HG03095 (cell line): ENCODE data around the gene CFTR.

ENCODE experiments used
- ATAC-seq: cut with Tn5 transposase; IDR thresholded peaks from one replicate; pipeline ENCODE4 v1.9.1; 2021; ENCODE audit warnings: moderate library complexity; ENCODE audit not compliant: unreplicated experiment

Gene CFTR

GRCh38 chr7:117582219-117582704 lies 102.4 kb downstream of the CFTR start:
- no peak for ATAC-seq

DNA sequence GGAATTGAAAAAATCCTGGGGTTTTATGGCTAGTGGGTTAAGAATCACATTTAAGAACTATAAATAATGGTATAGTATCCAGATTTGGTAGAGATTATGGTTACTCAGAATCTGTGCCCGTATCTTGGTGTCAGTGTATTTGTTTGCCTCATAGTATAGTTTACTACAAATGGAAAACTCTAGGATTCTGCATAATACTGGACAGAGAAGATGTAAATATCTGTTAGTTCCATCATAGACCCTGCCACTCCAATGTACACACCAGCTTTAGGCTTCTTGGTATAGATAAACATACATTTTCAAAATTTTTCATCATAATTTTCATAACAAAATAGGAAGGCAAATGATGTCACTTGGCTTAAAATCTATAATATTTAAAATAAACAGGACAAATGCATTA lies 108.1 kb downstream of the CFTR start:
- peak; percentile 10 for ATAC-seq

DNA sequence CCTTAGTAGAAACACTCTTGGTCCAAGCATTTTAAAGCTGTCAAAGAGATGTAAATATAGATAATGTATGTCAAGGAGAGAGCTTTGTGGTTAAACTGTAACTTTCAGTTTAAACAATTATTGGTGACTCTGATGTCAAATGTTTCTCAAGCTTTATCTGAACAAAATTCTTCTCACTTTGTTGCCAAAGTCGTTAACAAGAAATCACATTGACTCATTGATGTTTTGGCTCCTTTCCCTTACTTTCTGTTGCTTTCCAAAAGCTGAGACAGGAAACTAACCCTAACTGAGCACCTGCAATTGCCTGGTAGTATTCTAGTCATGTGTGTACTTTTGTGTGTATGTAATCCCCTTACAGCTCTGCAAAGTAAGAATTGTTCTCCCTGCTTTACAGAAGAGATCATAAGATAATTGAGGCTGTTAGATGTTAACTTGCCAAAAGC lies 108.5 kb downstream of the CFTR start:
- peak; percentile 63 for ATAC-seq

DNA sequence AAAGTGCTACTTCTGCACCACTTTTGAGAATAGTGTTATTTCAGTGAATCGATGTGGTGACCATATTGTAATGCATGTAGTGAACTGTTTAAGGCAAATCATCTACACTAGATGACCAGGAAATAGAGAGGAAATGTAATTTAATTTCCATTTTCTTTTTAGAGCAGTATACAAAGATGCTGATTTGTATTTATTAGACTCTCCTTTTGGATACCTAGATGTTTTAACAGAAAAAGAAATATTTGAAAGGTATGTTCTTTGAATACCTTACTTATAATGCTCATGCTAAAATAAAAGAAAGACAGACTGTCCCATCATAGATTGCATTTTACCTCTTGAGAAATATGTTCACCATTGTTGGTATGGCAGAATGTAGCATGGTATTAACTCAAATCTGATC lies 110.4 kb downstream of the CFTR start:
- ATAC-seq = no peak

- ATAC-seq = no peak
These were observed 112.3 kb downstream of the CFTR start for GRCh38 chr7:117592011-117592635.

GRCh38 chr7:117596134-117596533 lies 116.3 kb downstream of the CFTR start:
- no peak for ATAC-seq

- no peak for ATAC-seq
These were observed 117.9 kb downstream of the CFTR start for GRCh38 chr7:117597755-117598154.

- ATAC-seq = no peak
These were observed 121.1 kb downstream of the CFTR start for GRCh38 chr7:117600911-117601310.

- no peak for ATAC-seq
These were observed 123.8 kb downstream of the CFTR start for GRCh38 chr7:117603627-117604026.

GRCh38 chr7:117605712-117606111 lies 125.9 kb downstream of the CFTR start:
- ATAC-seq = no peak

GRCh38 chr7:117606132-117606531 lies 126.3 kb downstream of the CFTR start:
- no peak for ATAC-seq

- ATAC-seq = no peak
These were observed 130.6 kb downstream of the CFTR start for GRCh38 chr7:117610396-117610795.

DNA sequence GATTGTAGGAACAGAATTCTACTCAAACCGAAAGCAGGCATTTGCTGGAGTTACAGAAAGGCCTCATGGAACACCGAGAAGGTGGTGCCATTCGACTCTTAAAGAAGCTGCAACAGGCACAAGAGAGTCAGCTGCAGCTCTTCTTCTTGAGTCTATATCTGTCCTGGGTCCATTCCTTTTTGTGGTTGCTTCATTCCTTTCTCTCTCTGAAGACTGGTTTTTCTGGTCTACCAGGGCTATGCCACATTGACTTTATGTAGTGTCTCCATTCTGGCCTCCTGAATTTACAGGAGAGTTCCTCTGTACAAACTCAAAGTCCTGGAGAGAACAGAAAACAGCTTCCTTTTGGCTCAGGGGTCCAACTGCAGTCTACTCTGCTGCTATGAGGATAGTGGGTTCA lies 132.8 kb downstream of the CFTR start:
- no peak for ATAC-seq

DNA sequence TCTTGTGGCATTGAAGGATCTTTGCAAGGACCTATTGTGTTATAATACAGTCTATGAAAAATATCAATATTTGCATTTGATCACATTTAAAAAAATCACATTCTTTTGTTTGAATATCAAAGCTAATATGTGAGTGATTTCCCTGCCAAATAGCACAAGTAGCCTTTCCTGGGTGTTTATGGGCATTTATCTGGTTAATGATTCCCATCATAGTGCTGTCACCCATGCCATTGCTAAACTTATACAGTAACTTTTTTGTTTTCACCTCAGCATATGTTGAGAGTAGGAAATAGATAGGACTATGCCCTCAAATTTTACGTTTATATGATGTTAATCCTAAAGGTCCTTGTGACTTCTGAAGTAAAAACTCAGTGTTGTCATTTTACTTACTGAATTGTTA lies 136.9 kb downstream of the CFTR start:
- ATAC-seq = no peak

GRCh38 chr7:117619681-117620080 lies 139.9 kb downstream of the CFTR start:
- ATAC-seq = no peak

DNA sequence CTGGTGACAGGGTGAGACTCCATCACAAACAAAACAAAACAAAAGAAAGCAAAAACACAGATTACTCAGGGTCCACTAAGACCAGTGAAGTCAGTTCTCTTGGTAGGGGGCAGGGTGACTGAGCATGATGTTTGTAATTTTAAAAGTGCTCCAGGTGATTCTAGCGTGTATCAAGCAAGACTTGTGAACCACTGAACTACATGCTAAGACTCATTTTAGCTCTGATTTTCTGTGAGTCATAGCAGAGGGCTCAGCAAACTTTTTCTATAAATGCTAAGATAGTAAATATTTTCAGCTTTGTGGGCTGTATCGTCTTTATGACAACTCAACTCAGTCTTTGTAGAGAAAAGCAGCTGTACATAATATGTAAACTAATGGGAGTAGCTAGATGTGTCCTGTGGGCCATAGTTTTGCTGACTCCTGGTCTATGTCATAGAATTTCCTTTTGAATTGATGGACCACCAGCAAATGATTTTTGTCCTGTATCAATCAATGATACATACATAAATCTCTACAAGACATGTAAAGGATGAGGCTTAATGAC lies 141.3 kb downstream of the CFTR start:
- ATAC-seq = no peak

DNA sequence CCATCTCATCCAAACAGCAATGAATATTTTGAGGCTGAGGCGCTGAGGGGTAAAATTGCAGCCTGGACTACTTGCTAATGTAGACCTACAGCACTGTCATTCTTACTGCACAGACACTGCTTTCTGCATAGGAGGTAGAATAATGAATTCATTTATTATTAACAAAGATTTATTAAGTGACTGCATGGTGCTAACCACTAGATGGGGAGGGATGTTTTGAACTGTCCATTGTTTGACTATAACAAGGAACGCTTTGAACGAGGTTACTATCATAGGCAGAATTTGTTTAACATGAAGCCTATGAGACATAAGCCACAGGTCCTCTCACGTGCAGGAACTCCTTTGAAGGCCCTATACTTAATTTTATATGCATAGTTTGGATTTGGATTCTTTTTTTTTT lies 143.8 kb downstream of the CFTR start:
- no peak for ATAC-seq

DNA sequence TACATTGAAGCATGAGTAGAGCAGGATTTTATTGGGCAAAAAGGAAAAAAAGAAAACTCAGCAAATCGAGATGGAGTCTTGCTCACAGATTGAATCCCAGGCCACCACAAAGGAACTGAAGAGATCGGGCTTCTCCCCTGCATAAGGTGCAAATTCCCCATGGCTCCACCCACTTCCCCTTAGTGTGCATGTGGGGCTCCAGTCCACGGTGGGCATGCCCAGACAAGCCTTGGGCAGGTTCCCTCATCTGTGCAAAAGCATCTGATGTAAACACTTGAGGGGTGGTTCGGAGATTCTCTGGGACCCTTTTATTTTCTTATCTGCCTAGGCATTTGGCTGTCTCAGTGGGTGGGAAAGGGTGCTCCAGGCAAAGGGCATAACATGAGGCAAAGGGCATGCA lies 150.7 kb downstream of the CFTR start:
- no peak for ATAC-seq

GRCh38 chr7:117630907-117631564 lies 151.2 kb downstream of the CFTR start:
- ATAC-seq = no peak

DNA sequence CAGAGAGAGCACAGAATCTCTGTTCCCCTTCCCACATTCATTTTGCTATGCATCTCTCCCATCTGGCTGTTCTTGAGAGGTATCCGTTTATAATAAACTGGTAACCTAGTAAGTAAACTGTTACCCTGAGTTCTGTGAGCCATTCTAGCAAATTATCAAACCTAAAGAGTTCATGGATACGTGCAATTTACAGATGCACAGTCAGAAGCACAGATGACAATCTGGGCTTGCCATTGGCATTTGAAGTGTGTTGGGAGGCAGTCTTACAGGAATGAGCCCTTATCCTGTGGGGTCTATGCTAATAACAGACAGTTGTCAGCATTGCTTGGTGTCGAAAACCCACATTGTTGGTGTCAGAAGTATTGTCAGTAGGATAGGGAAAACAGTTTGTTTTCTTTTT lies 151.8 kb downstream of the CFTR start:
- no peak for ATAC-seq

GRCh38 chr7:117637937-117638336 lies 158.1 kb downstream of the CFTR start:
- ATAC-seq = no peak

GRCh38 chr7:117639966-117640365 lies 160.1 kb downstream of the CFTR start:
- no peak for ATAC-seq
